ENCODE data around the gene CPSF4L.

DNA sequence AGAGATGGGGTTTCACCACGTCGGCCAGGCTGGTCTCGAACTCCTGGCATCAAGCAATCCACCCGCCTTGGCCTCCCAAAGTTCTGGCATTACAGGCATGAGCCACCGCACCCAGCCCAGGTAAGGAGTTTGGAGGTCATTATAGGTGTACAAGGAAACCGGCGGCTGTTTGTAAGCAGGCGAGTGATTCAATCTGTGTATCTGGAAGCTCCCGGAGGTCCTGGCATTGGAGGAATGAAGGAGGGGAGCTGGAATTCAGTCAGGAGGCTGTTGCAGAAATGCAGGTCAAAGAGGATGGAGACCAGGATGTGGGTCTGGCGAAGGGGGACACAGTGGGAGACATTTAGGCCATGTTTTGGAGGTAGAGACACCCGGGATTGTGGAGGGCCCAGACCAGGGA, 31.4 kb upstream of the CPSF4L start:
- TF ChIP-seq POLR2A (IDR thresholded peaks at IDR 0.05; ENCODE audit: low read length): no peak
- TF ChIP-seq GATA1 (IDR thresholded peaks at IDR 0.05; ENCODE audit: low read depth, low read length): no peak
